Inferior parietal cortex (tissue), 1 donor: Measurements from ENCODE around the gene TNNI2.

Experiments used
- DNase-seq: peaks from one replicate; pipeline ENCODE4 v3.0.0-alpha.2; 2016; ENCODE audit errors: extremely low spot score

The TNNI2 gene

DNA sequence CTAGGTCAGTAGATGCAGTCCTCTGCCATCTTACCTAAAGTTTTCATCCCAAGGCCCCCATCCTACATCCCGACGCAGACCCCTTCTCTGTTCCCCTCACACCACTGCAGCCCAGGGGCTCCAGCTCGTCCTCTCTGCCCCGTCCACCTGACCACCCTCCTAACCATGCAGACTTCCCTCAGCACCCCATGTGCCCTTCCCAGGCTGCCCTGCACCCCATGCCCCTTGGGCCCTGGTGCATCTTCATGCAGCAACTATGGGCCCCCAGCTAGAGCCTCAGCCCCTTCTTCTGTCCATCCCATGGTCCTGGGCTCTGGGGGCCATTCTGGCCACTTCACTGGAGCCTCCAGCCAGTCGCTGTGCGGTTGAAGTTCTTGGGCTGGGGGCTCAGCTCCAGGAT lies 50.0 kb downstream of the TNNI2 start:
- no peak for DNase-seq

DNA sequence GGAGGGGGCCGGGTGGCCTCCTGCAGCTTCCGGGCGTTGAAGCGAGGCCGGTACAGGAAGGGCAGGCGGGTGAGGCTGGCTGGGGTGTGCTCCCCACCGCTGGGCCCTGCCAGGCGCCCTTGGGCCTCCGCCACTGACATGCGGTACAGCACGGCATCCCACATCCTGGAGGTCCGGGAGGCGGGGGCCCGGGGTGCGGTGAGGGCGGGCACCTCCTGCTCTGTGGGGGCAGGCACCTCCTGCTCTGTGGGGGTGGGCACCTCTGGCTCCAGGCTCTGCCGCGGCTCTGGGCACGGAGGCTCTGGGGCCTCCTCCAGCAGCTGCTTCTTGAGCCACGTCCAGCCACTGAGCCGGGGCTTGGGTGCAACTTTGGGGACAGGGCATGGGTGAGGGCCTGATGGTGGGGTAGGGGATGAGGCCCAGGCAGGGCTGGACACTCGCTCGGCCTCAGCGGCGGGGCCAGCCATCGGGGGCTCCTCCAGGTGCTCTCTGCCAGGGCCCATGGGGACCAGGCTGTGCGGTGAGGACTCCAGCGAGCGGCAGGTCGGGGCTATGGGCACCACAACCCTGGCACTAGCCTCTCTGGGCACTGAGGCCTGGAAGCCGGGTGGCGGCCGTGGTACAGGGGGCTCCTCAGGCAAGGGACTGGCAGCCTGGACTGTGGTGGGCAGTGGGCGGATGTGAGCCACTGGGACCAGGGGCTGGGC lies 50.6 kb downstream of the TNNI2 start:
- no peak for DNase-seq

DNA sequence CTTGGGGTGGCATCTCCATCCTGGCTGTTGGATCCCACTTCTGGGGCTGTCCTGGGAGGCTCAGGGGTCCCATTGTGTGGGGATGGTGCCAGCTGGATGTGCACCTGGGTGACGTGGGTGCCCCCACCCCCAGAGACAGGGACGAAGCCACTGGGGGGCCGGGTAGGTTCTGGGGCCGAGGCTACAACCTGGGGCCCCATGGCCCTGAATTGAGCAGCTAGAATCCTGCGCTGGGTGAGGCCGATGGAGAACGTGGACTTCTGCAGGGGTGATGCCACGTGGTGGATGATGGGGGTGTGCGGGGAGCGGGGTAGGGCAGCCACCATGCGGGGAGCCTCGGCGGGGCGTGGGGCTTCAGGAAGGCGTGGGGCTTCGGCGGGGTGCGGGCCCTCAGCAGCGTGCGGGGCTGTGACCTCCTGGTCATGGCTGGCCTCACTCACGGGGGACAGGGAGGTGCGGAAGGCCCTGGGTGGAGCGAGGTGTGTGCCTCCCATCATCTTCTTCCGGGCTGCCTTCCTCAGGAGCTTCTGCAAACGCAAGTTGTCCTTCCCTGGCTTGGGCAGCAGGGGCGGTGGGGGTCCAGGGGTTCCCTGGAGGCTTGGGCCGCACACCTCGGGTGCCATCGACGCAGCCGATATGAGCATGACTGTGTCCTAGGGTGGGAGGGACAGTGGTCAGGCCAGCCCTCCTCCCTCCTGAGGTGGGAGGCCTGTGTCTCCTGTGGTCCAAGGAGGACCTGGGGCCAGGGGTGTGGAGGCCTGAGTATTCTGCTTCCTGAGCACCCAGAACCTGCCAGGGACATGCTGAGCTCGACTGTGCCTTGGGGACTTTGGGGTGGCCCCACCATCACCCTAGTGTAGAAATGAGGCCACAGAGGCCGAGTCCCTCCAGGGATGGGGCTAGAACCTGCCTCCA lies 51.4 kb downstream of the TNNI2 start:
- no peak for DNase-seq
